Esophagus squamous epithelium (tissue), 5 donors: Measurements from ENCODE around the gene CHST14. TPM values are rescaled to one million over a fixed set of nuclear protein-coding genes. Genes with fewer than 3 reads are reported as not detected.

Experiments
- DNase-seq: peaks from one replicate; lab custom pipeline; 2025; lab: John Stamatoyannopoulos, UW
- H3K27ac ChIP-seq, 4 donors: fragments of 200-600 bp; sonication (generic); one replicate each; pipeline ENCODE4 v1.5.1; 2016 to 2019; ENCODE audit warnings: mild to moderate bottlenecking in 1 of 4
- H3K27me3 ChIP-seq, 4 donors: fragments of 200-600 bp; sonication (generic); 1 replicate in 3 of 4; 2 replicates in 1 of 4; pipeline versions ENCODE4 v1.5.1 to v1.6.0; 2017 to 2021; ENCODE audit warnings: antibody characterized with exemption in 1 of 4
- H3K36me3 ChIP-seq, 3 donors: fragments of 200-600 bp; sonication (generic); one replicate each; pipeline ENCODE4 v1.5.1; 2016 to 2019
- H3K4me1 ChIP-seq, 3 donors: fragments of 200-600 bp; sonication (generic); one replicate each; pipeline ENCODE4 v1.5.1; 2017 to 2019
- H3K4me3 ChIP-seq, 4 donors: fragments of 200-600 bp; sonication (generic); 1 replicate in 3 of 4; 2 replicates in 1 of 4; pipeline ENCODE4 v1.5.1; 2016 to 2019; ENCODE audit warnings: mild to moderate bottlenecking in 2 of 4, moderate library complexity in 1 of 4
- H3K9me3 ChIP-seq, 3 donors: fragments of 200-600 bp; sonication (generic); one replicate each; pipeline ENCODE4 v1.5.1; 2016 to 2019
- CTCF ChIP-seq, 6 experiments: fragments of 450-650 bp in 4 of 6; fragments of 200-600 bp in 2 of 6; sonication (generic) in 2 of 6; IDR thresholded peaks; one replicate each; pipeline ENCODE4 v1.5.1; 2016 to 2019; ENCODE audit warnings: antibody characterized with exemption in 6 of 6, mild to moderate bottlenecking in 4 of 6, moderate library complexity in 4 of 6
- POLR2A ChIP-seq, 4 donors: fragments of 450-650 bp; IDR thresholded peaks; one replicate each; pipeline ENCODE4 v1.6.1; 2017; ENCODE audit warnings: antibody characterized with exemption in 4 of 4, mild to moderate bottlenecking in 4 of 4, moderate library complexity in 3 of 4
- WGBS, 2 donors: methylation state at CpG; one replicate each; pipeline ENCODE4 v1.1.5; 2018; 5-methylcytosine and 5-hydroxymethylcytosine counted together
- intact Hi-C: fragments of 100-400 bp; cut with DNase I; formaldehyde crosslinking; loops from one replicate; pipeline ENCODE4 v1.15.0; 2022
- total RNA-seq, 4 donors: library from RNA; depleted of rRNA; stranded (reverse); fragments of >200 nt; gene quantifications; one replicate each; pipeline ENCODE4 v1.1.0, GENCODE V29; 2016
- donor health status: DM: yes; HTN: yes; CAD: no.

The CHST14 gene
- total RNA-seq, 4 donors from 2014 or later = 2.9 to 7.4 (median 5.2) TPM

GRCh38 chr15:40427188-40427587 is 43.6 kb upstream of the CHST14 start:
- WGBS, 2 donors = 89 to 92% methylated on average over 8 to 9 of the region's 9 CpGs
- H3K27ac ChIP-seq = no peak overlapping the region
- intact Hi-C loops = no loop called here
- peaks cover 0 to 8% (median 3%) of the 10 kb centered on the region in 3 donors for H3K4me1 ChIP-seq
- H3K9me3 ChIP-seq = no peaks in the 10 kb centered on the region
- DNase-seq = no peak
- H3K4me3 ChIP-seq = no peak overlapping the region
- TF ChIP-seq POLR2A (IDR thresholded peaks at IDR 0.05) (no peak), CTCF (IDR thresholded peaks at IDR 0.05) (no peak)
- H3K36me3 ChIP-seq = no peaks in the 10 kb centered on the region
- no peaks in the 10 kb centered on the region for H3K27me3 ChIP-seq

- WGBS, 2 donors = 57 to 84% methylated on average over 2 to 3 of the region's 4 CpGs
- TF ChIP-seq POLR2A (IDR thresholded peaks at IDR 0.05) = no peak
- no peak for TF ChIP-seq CTCF (IDR thresholded peaks at IDR 0.05)
- H3K27ac ChIP-seq = no peak overlapping the region
- no peak for DNase-seq
- peaks cover 0 to 7% (median 3%) of the 10 kb centered on the region in 3 donors for H3K4me1 ChIP-seq
- H3K9me3 ChIP-seq = no peaks in the 10 kb centered on the region
- H3K4me3 ChIP-seq = no peak overlapping the region
- H3K36me3 ChIP-seq = no peaks in the 10 kb centered on the region
- H3K27me3 ChIP-seq = no peaks in the 10 kb centered on the region
- intact Hi-C loops = no loop called here
Measured at GRCh38 chr15:40428185-40428584, 42.6 kb upstream of the CHST14 start.

- Histone ChIP-seq H3K27me3 (peaks cover 0 to 2% (median 0%) of the 10 kb centered on the region in 4 donors), H3K4me1 (peaks cover 0 to 7% (median 3%) of the 10 kb centered on the region in 3 donors), H3K36me3 (no peaks in the 10 kb centered on the region), H3K4me3 (no peak overlapping the region), H3K27ac (no peak overlapping the region), H3K9me3 (no peaks in the 10 kb centered on the region)
- intact Hi-C loops = no loop called here
- no peak for DNase-seq
- 88 to 90% methylated on average over 8 to 9 of the region's 10 CpGs for WGBS, 2 donors
- no peak for TF ChIP-seq POLR2A (IDR thresholded peaks at IDR 0.05)
- TF ChIP-seq CTCF (IDR thresholded peaks at IDR 0.05) = no peak
Measured at GRCh38 chr15:40429068-40429710, 41.6 kb upstream of the CHST14 start.

- Histone ChIP-seq H3K9me3 (no peaks in the 10 kb centered on the region), H3K36me3 (no peaks in the 10 kb centered on the region), H3K27ac (no peak overlapping the region), H3K4me3 (no peak overlapping the region), H3K27me3 (peaks cover 0 to 13% (median 0%) of the 10 kb centered on the region in 4 donors), H3K4me1 (peaks cover 0 to 8% (median 3%) of the 10 kb centered on the region in 3 donors)
- intact Hi-C loops = no loop called here
- 18 to 41% methylated on average over 3 to 7 of the region's 10 CpGs for WGBS, 2 donors
- DNase-seq = no peak
- no peak for TF ChIP-seq POLR2A (IDR thresholded peaks at IDR 0.05)
- TF ChIP-seq CTCF (IDR thresholded peaks at IDR 0.05) = no peak
Measured at GRCh38 chr15:40430271-40430805, 40.4 kb upstream of the CHST14 start.

- WGBS, 2 donors = 52 to 56% methylated on average over 13 to 15 of the region's 20 CpGs
Measured at GRCh38 chr15:40435023-40435709, 35.6 kb upstream of the CHST14 start.

More at GRCh38 chr15:40435023-40435709, 35.6 kb upstream of the CHST14 start:
- no peak for DNase-seq
- TF ChIP-seq POLR2A (IDR thresholded peaks at IDR 0.05) (no peak), CTCF (IDR thresholded peaks at IDR 0.05) (no peak)
- no peaks in the 10 kb centered on the region for H3K9me3 ChIP-seq
- H3K36me3 ChIP-seq = no peaks in the 10 kb centered on the region
- intact Hi-C loops = no loop called here
- no peak overlapping the region for H3K27ac ChIP-seq
- peaks cover 17 to 50% (median 22%) of the 10 kb centered on the region in 3 donors for H3K4me1 ChIP-seq
- no peak overlapping the region for H3K4me3 ChIP-seq
- H3K27me3 ChIP-seq = peaks cover 0 to 59% (median 5%) of the 10 kb centered on the region in 4 donors
